ENCODE measurements around the gene PABPN1L.

DNA sequence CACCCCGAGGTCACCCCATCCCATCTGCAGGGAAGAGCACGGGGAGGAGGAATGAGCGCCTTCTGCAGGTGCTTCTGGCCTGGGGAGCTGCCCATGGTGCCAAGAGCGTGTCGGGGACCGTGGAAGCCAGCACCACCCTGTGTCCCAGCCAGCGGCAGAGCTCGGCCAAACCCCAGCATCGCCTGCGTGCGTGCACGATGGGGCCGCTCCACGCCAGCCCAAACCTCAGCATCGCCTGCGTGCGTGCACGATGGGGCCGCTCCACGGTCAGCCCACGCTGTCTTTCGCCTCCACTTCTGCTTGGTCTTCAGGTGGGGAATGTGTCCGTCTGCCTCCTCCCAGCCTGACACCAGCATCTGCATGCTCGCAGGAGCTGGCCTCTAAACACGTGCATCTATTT lies 23.7 kb downstream of the PABPN1L start:
- no peak for TF ChIP-seq CTCF (IDR thresholded peaks at IDR 0.05)
- no peak for TF ChIP-seq POLR2A (IDR thresholded peaks at IDR 0.05)

Data from ovary (tissue), 3 donors.